Spleen (tissue), 7 donors: ENCODE measurements around the gene CLDN20.

Source experiments
- POLR2A ChIP-seq, 3 donors: fragments of 450-650 bp; IDR thresholded peaks; one replicate each; pipeline ENCODE4 v1.5.1; 2017; ENCODE audit warnings: antibody characterized with exemption in 3 of 3, mild to moderate bottlenecking in 1 of 3
- TF ChIP-seq, protein P1 (sequence below), 11 experiments: fragments of 200-600 bp in 7 of 11; fragments of 450-650 bp in 4 of 11; sonication (generic) in 4 of 11; IDR thresholded peaks in 8 of 11; conservative IDR thresholded peaks in 3 of 11; 1 replicate in 7 of 11; 2 replicates in 4 of 11; pipeline versions ENCODE4 v1.4.0 to v1.8.0; 2016 to 2021; ENCODE audit warnings: antibody characterized with exemption in 11 of 11, inconsistent platforms in 4 of 11, mild to moderate bottlenecking in 1 of 11
- donor health status: DM: no; HTN: no; CAD: no; lungs with moderate emphysema.
- donor health status: DM: no; HTN: no; CAD: no.
- donor health status: DM: no; HTN: no; CAD: no.

DNA sequence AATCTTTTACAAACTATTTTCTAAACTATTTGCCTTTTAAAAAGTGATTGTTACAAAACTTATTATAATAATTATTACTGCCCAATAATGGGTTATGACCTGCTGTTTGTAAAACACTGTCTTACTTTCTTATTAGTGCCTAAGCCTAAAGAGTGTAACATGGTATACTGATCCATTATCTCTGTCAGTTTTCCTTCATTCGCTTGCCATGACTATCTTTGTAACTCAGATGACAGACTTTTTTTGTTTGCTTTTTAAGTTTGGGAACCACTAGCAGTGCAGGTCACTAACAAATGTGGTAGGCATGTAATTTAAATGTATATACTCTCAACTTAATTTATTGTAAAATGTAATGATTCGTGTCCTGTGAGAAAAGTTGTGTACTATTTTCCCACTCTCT lies 60.4 kb downstream of the CLDN20 start:
- TF ChIP-seq, protein P1, sequence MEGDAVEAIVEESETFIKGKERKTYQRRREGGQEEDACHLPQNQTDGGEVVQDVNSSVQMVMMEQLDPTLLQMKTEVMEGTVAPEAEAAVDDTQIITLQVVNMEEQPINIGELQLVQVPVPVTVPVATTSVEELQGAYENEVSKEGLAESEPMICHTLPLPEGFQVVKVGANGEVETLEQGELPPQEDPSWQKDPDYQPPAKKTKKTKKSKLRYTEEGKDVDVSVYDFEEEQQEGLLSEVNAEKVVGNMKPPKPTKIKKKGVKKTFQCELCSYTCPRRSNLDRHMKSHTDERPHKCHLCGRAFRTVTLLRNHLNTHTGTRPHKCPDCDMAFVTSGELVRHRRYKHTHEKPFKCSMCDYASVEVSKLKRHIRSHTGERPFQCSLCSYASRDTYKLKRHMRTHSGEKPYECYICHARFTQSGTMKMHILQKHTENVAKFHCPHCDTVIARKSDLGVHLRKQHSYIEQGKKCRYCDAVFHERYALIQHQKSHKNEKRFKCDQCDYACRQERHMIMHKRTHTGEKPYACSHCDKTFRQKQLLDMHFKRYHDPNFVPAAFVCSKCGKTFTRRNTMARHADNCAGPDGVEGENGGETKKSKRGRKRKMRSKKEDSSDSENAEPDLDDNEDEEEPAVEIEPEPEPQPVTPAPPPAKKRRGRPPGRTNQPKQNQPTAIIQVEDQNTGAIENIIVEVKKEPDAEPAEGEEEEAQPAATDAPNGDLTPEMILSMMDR (IDR thresholded peaks at IDR 0.05 in 8 of 11, conservative IDR thresholded peaks at IDR 0.05 in 3 of 11) = no peak
- no peak for TF ChIP-seq POLR2A (IDR thresholded peaks at IDR 0.05)
